H1 (cell line): ENCODE results near the gene NMT2. TPM values are rescaled to one million over a fixed set of nuclear protein-coding genes. Genes with fewer than 3 reads are reported as not detected.

Source experiments
- CTCF ChIA-PET: fragments of 300-600 bp; sonication (Branson Sonifier 250); formaldehyde crosslinking; loops from one replicate; lab custom pipeline; 2021; ENCODE audit not compliant: partially characterized antibody; lab: Charles Lee
- POLR2A ChIA-PET: fragments of 300-600 bp; sonication (Branson Sonifier 250); formaldehyde crosslinking; loops from one replicate; lab custom pipeline; 2021; ENCODE audit warnings: inconsistent platforms; ENCODE audit not compliant: partially characterized antibody; lab: Charles Lee
- DNase-seq, 2 experiments: peaks; one replicate each; pipeline versions ENCODE4 v3.0.0 to v3.0.0-alpha.2; 2010 to 2022; ENCODE audit warnings: low spot score in 2 of 2, low read depth in 1 of 2, mixed read lengths in 1 of 2
- FAIRE-seq: peaks from 2 replicates; lab custom pipeline; 2011; peaks lifted over from hg19 to GRCh38; lab: Jason Lieb, UNC
- H2AFZ ChIP-seq: 2 replicates; pipeline ENCODE4 v1.8.1; 2012; ENCODE audit warnings: low read length, inconsistent platforms
- H2AK5ac ChIP-seq: 2 replicates; pipeline ENCODE4 v1.6.1; 2013; ENCODE audit warnings: low read depth, low read length
- H2BK120ac ChIP-seq: replicated peaks from 2 replicates; pipeline ENCODE3; 2013; ENCODE audit warnings: low read depth, low read length, inconsistent platforms
- H2BK12ac ChIP-seq: 2 replicates; pipeline ENCODE4 v1.6.1; 2013; ENCODE audit warnings: low read depth, low read length
- H2BK15ac ChIP-seq: 2 replicates; pipeline ENCODE4 v1.6.1; 2013; ENCODE audit warnings: low read length
- H2BK20ac ChIP-seq: 2 replicates; pipeline ENCODE4 v1.6.1; 2013; ENCODE audit warnings: low read length
- H2BK5ac ChIP-seq: 2 replicates; pipeline ENCODE4 v1.6.1; 2013; ENCODE audit warnings: low read depth, low read length
- H3K14ac ChIP-seq: 2 replicates; pipeline ENCODE4 v1.6.1; 2013; ENCODE audit warnings: inconsistent platforms; ENCODE audit not compliant: insufficient read length
- H3K18ac ChIP-seq: 2 replicates; pipeline ENCODE4 v1.6.1; 2013; ENCODE audit warnings: low read length; ENCODE audit errors: extremely low read depth
- H3K23ac ChIP-seq: 2 replicates; pipeline ENCODE4 v1.6.1; 2013; ENCODE audit warnings: inconsistent platforms; ENCODE audit not compliant: insufficient read length
- H3K23me2 ChIP-seq: 2 replicates; pipeline ENCODE4 v1.6.1; 2013; ENCODE audit warnings: low read depth, low read length
- H3K27ac ChIP-seq: 2 replicates; pipeline ENCODE4 v1.6.1; 2011; ENCODE audit warnings: low read depth, low read length, inconsistent platforms
- H3K27me3 ChIP-seq, 4 experiments: replicated peaks in 1 of 4; 1 replicate in 1 of 4; 2 replicates in 3 of 4; pipeline versions ENCODE4 v1.6.1 to v1.8.1; 2011 to 2013; ENCODE audit warnings: low read length in 3 of 4, mild to moderate bottlenecking in 3 of 4, inconsistent platforms in 2 of 4, mixed read lengths in 2 of 4, moderate library complexity in 1 of 4; ENCODE audit not compliant: control insufficient read depth in 3 of 4, insufficient read depth in 3 of 4; ENCODE audit errors: extremely low read depth in 1 of 4
- H3K36me3 ChIP-seq, 4 experiments: 2 replicates each; pipeline versions ENCODE4 v1.6.1 to v1.8.1; 2011 to 2013; ENCODE audit warnings: mild to moderate bottlenecking in 4 of 4, low read length in 3 of 4, moderate library complexity in 2 of 4, control low read depth in 1 of 4, inconsistent platforms in 1 of 4; ENCODE audit not compliant: insufficient read depth in 4 of 4, control insufficient read depth in 2 of 4
- H3K4ac ChIP-seq: replicated peaks from 2 replicates; pipeline ENCODE3; 2013; ENCODE audit warnings: low read length, low read depth, mixed read lengths, inconsistent platforms; ENCODE audit not compliant: insufficient read length
- H3K4me1 ChIP-seq, 4 experiments: replicated peaks in 1 of 4; 1 replicate in 1 of 4; 2 replicates in 3 of 4; pipeline versions ENCODE4 v1.6.1 to v1.8.1; 2011 to 2013; ENCODE audit warnings: low read length in 3 of 4, inconsistent platforms in 2 of 4, mixed read lengths in 1 of 4; ENCODE audit not compliant: insufficient read depth in 4 of 4, control insufficient read depth in 3 of 4
- H3K4me2 ChIP-seq, 2 experiments: 2 replicates each; pipeline versions ENCODE4 v1.6.1 to v1.8.1; 2011 to 2013; ENCODE audit warnings: low read depth in 2 of 2, low read length in 2 of 2, control low read depth in 1 of 2, inconsistent platforms in 1 of 2, mild to moderate bottlenecking in 1 of 2; ENCODE audit not compliant: insufficient read depth in 1 of 2
- H3K4me3 ChIP-seq, 4 experiments: fragments of 200-600, 300-600 bp in 1 of 4; sonication (generic), shearing (Covaris generic), sonication (Bioruptor Twin) in 1 of 4; 2 replicates each; pipeline versions ENCODE4 v1.5.1 to v1.8.1; 2011 to 2016; ENCODE audit warnings: low read length in 4 of 4, low read depth in 3 of 4, control low read depth in 2 of 4, inconsistent platforms in 2 of 4, mild to moderate bottlenecking in 2 of 4, mixed read lengths in 1 of 4, moderate library complexity in 1 of 4; ENCODE audit not compliant: insufficient read depth in 2 of 4; ENCODE audit errors: extremely low read depth in 1 of 4
- H3K56ac ChIP-seq: replicated peaks from 2 replicates; pipeline ENCODE3; 2013; ENCODE audit warnings: low read depth, mild to moderate bottlenecking, mixed read lengths, low read length, inconsistent platforms; ENCODE audit not compliant: insufficient read length
- H3K79me1 ChIP-seq: 2 replicates; pipeline ENCODE4 v1.6.1; 2013; ENCODE audit warnings: low read depth, low read length, control low read depth
- H3K79me2 ChIP-seq, 2 experiments: 2 replicates each; pipeline versions ENCODE4 v1.6.1 to v1.8.1; 2012 to 2013; ENCODE audit warnings: low read length in 2 of 2, mild to moderate bottlenecking in 2 of 2, inconsistent platforms in 1 of 2; ENCODE audit not compliant: insufficient read depth in 2 of 2, control insufficient read depth in 1 of 2
- H3K9ac ChIP-seq, 4 experiments: replicated peaks in 1 of 4; 1 replicate in 1 of 4; 2 replicates in 3 of 4; pipeline versions ENCODE4 v1.6.1 to v1.8.1; 2011 to 2013; ENCODE audit warnings: low read depth in 3 of 4, low read length in 3 of 4, control low read depth in 2 of 4, mild to moderate bottlenecking in 2 of 4, moderate library complexity in 2 of 4, inconsistent platforms in 1 of 4; ENCODE audit errors: extremely low read depth in 1 of 4
- H3K9me3 ChIP-seq, 2 experiments: 2 replicates each; pipeline versions ENCODE4 v1.6.1 to v1.8.1; 2012 to 2013; ENCODE audit warnings: mild to moderate bottlenecking in 2 of 2, moderate library complexity in 2 of 2, control low read depth in 1 of 2, inconsistent platforms in 1 of 2, low read depth in 1 of 2, low read length in 1 of 2, mixed read lengths in 1 of 2; ENCODE audit not compliant: insufficient read depth in 2 of 2
- H4K20me1 ChIP-seq, 2 experiments: replicated peaks in 1 of 2; 2 replicates each; pipeline versions ENCODE3 to v1.8.1; 2011 to 2013; ENCODE audit warnings: inconsistent platforms in 2 of 2, low read length in 2 of 2, mild to moderate bottlenecking in 1 of 2; ENCODE audit not compliant: insufficient read depth in 2 of 2, control insufficient read depth in 1 of 2
- H4K5ac ChIP-seq: 2 replicates; pipeline ENCODE4 v1.6.1; 2013; ENCODE audit warnings: low read length, low read depth, mixed read lengths, inconsistent platforms; ENCODE audit not compliant: insufficient read length
- H4K8ac ChIP-seq: 2 replicates; pipeline ENCODE4 v1.8.0; 2013; ENCODE audit warnings: mild to moderate bottlenecking, moderate library complexity, low read length, inconsistent platforms; ENCODE audit not compliant: insufficient read depth; ENCODE audit errors: extremely low read depth
- H4K91ac ChIP-seq: replicated peaks from 2 replicates; pipeline ENCODE3; 2013; ENCODE audit warnings: low read length, mixed read lengths, inconsistent platforms; ENCODE audit not compliant: insufficient read length
- WGBS, 2 experiments: shearing (Covaris generic) in 1 of 2; methylation state at CpG; one replicate each; pipeline versions ENCODE4 v1.1.6 to v1.1.7; 2013 to 2015; ENCODE audit warnings: low lambda C conversion rate in 2 of 2, mixed read lengths in 2 of 2, inconsistent platforms in 1 of 2, low coverage in 1 of 2, missing lambda C conversion rate in 1 of 2; ENCODE audit not compliant: insufficient replicate concordance in 2 of 2, insufficient coverage in 1 of 2, insufficient read length in 1 of 2; ENCODE audit errors: extremely low coverage in 1 of 2, missing lambda C conversion rate in 1 of 2; 5-methylcytosine and 5-hydroxymethylcytosine counted together
- polyA plus RNA-seq, 7 experiments: library from polyadenylated mRNA; depleted of rRNA in 3 of 7; stranded (reverse) in 5 of 7; unstranded in 2 of 7; fragments of >200 nt in 5 of 7; fragments of 200-250 nt in 2 of 7; gene quantifications; 1 replicate in 5 of 7; 2 replicates in 1 of 7; 4 replicates in 1 of 7; pipeline versions ENCODE4 v1.2.1 to v1.2.3, GENCODE V29; 2011 to 2013; ENCODE audit warnings: missing spikeins in 2 of 7, mixed read lengths in 2 of 7
- total RNA-seq: library from RNA; stranded (reverse); fragmentation: NEBNext Ultra II Directional; extraction: Animal tissue kit (Norgen Biotek cat#: 25700); gene quantifications from 2 replicates; pipeline ENCODE4 v1.2.1, GENCODE V29; 2021

The NMT2 gene
- total and polyA plus RNA-seq, 2 of the 8 experiments (the other 6 are each of a cell fraction or from before 2014, with no cell fraction given) = 4.4 to 15.4 TPM

DNA sequence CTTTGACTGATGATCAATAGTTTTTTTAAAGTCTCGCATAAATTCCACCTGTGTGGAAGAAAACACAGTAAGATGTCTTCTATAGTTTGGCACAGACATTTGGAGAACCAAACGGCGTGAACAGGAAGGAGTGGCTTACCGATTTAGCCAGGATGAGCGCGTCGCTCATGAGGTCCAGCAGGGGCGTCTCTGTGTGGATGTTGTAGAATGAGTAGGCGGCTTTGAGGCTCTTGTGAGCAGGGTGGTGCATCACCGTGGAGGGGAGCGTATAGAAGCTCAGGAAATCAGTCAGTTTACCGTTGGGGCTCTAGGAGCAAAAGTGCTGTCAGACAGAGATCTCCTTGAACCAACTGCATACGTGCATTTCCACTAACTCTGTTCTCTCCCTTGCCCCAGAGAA, 55.8 kb downstream of the NMT2 start:
- H2BK120ac ChIP-seq = no peak overlapping the region
- no peaks in the 10 kb centered on the region for H3K9me3 ChIP-seq
- FAIRE-seq (no peak), DNase-seq (no peak)
- no peak overlapping the region for H2BK12ac ChIP-seq
- no peak overlapping the region for H3K4ac ChIP-seq
- WGBS, 2 experiments = 91% methylated on average over 13 of the region's 13 CpGs; no CpG with 5 or more reads in 1 of the 2 experiments
- H3K18ac ChIP-seq = no peak overlapping the region
- H3K79me1 ChIP-seq = no peaks in the 10 kb centered on the region
- no peak overlapping the region for H3K27ac ChIP-seq
- H3K23ac ChIP-seq = no peak overlapping the region
- no peak overlapping the region for H3K4me3 ChIP-seq
- no peaks in the 10 kb centered on the region for H4K20me1 ChIP-seq
- no peak overlapping the region for H3K56ac ChIP-seq
- H3K27me3 ChIP-seq = no peaks in the 10 kb centered on the region
- no peaks in the 10 kb centered on the region for H3K79me2 ChIP-seq
- no peak overlapping the region for H3K14ac ChIP-seq
- no peak overlapping the region for H4K91ac ChIP-seq
- H3K23me2 ChIP-seq = no peaks in the 10 kb centered on the region
- POLR2A ChIA-PET = interaction anchor here (0.6 to 1.0 kb wide), 2 partner anchors 11 to 94 kb away, joined by 3 to 5 read pairs; no protein-coding TSS in a partner anchor
- no peaks in the 10 kb centered on the region for H3K4me1 ChIP-seq
- H2AFZ ChIP-seq = no peak overlapping the region
- H3K36me3 ChIP-seq = peaks cover 0 to 7% (median 0%) of the 10 kb centered on the region in 4 experiments; a peak in 4 of 8 replicates
- no peak overlapping the region for H3K4me2 ChIP-seq
- H2BK5ac ChIP-seq = no peak overlapping the region
- H4K5ac ChIP-seq = no peak overlapping the region
- no peak overlapping the region for H4K8ac ChIP-seq
- no peak overlapping the region for H3K9ac ChIP-seq
- CTCF ChIA-PET = interaction anchor here (0.8 to 1.4 kb wide), 2 partner anchors 140 to 160 kb away, joined by 4 read pairs; no protein-coding TSS in a partner anchor
- H2BK20ac ChIP-seq = no peak overlapping the region
- no peak overlapping the region for H2AK5ac ChIP-seq
- no peak overlapping the region for H2BK15ac ChIP-seq
